GM19397 (cell line): ENCODE data around the gene OPCML.

ENCODE experiments used
- ATAC-seq: cut with Tn5 transposase; IDR thresholded peaks from one replicate; pipeline ENCODE4 v1.9.1; 2021; ENCODE audit warnings: mild to moderate bottlenecking, moderate library complexity; ENCODE audit not compliant: unreplicated experiment

The OPCML gene

GRCh38 chr11:132475026-132475425 lies 1057.3 kb downstream of the OPCML start:
- no peak for ATAC-seq

- ATAC-seq, result no peak
Observed at GRCh38 chr11:132472411-132473172, 1059.7 kb downstream of the OPCML start.

GRCh38 chr11:132471466-132471865 lies 1060.8 kb downstream of the OPCML start:
- no peak for ATAC-seq

- no peak for ATAC-seq
Observed at GRCh38 chr11:132466983-132467382, 1065.3 kb downstream of the OPCML start.

- no peak for ATAC-seq
Observed at GRCh38 chr11:132464939-132465338, 1067.4 kb downstream of the OPCML start.

GRCh38 chr11:132464003-132464342 lies 1068.3 kb downstream of the OPCML start:
- no peak for ATAC-seq

GRCh38 chr11:132463295-132464002 lies 1068.9 kb downstream of the OPCML start:
- ATAC-seq, result no peak

GRCh38 chr11:132459736-132460135 lies 1072.6 kb downstream of the OPCML start:
- no peak for ATAC-seq

- ATAC-seq, result no peak
Observed at GRCh38 chr11:132457445-132457844, 1074.9 kb downstream of the OPCML start.

- ATAC-seq, result no peak
Observed at GRCh38 chr11:132456751-132457328, 1075.5 kb downstream of the OPCML start.

GRCh38 chr11:132455044-132455443 lies 1077.3 kb downstream of the OPCML start:
- no peak for ATAC-seq

- ATAC-seq, result no peak
Observed at GRCh38 chr11:132453406-132453805, 1078.9 kb downstream of the OPCML start.

GRCh38 chr11:132452616-132453015 lies 1079.7 kb downstream of the OPCML start:
- no peak for ATAC-seq

- no peak for ATAC-seq
Observed at GRCh38 chr11:132451942-132452601, 1080.2 kb downstream of the OPCML start.

- ATAC-seq, result no peak
Observed at GRCh38 chr11:132450631-132451030, 1081.7 kb downstream of the OPCML start.

GRCh38 chr11:132448334-132448995 lies 1083.8 kb downstream of the OPCML start:
- ATAC-seq, result no peak

GRCh38 chr11:132447761-132448160 lies 1084.5 kb downstream of the OPCML start:
- no peak for ATAC-seq

GRCh38 chr11:132445859-132446291 lies 1086.4 kb downstream of the OPCML start:
- no peak for ATAC-seq

GRCh38 chr11:132444911-132445310 lies 1087.4 kb downstream of the OPCML start:
- ATAC-seq, result no peak

GRCh38 chr11:132439711-132440255 lies 1092.5 kb downstream of the OPCML start:
- ATAC-seq, result no peak

GRCh38 chr11:132438418-132438817 lies 1093.9 kb downstream of the OPCML start:
- no peak for ATAC-seq
